GM18951 (cell line): Measurements from ENCODE around the gene EFNA3.
A peak's percentile ranks its signal among the peaks of the same experiment; 100 is the strongest.

ENCODE experiments used
- POLR2A ChIP-seq: IDR thresholded peaks from 4 replicates; pipeline ENCODE4 v1.6.1; 2011; ENCODE audit warnings: mild to moderate bottlenecking; ENCODE audit not compliant: insufficient read length, insufficient read depth; ENCODE audit errors: extremely low read depth
- in situ Hi-C: fragments of 300-500 bp; cut with MboI; formaldehyde crosslinking; loops from one replicate; pipeline ENCODE4 v1.12.0; 2022; ENCODE audit warnings: low sequenced_read_pairs, mixed read lengths, inconsistent platforms; ENCODE audit not compliant: unreplicated experiment

Gene EFNA3

DNA sequence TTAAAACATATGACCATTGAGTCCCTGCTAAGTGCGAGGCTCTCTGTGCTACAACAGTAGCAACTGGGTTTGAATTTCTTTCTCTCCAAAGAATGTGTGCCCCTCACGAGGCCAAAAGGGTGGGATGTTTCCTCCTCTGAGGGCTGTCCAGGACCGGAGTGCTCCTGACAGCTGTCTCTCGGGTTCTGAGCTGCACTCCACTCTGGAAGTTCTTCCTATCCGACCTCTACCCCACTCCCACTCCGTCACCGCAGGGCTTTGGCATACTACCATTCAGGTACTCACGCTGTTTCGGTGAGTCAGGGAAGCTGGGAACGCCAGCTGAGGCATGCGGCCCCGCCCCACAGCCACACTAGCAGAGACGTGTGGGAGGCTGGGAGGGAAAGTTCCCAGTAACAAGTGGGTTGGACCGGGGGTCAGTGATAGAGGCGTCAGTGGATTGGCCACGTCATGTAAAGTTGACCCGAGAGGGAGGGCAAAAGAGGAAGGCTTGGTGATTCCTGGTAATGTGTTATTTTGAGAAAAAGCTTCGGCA is 56.3 kb downstream of the EFNA3 start:
- in situ Hi-C loops: no loop called here
- TF ChIP-seq POLR2A: no peak

DNA sequence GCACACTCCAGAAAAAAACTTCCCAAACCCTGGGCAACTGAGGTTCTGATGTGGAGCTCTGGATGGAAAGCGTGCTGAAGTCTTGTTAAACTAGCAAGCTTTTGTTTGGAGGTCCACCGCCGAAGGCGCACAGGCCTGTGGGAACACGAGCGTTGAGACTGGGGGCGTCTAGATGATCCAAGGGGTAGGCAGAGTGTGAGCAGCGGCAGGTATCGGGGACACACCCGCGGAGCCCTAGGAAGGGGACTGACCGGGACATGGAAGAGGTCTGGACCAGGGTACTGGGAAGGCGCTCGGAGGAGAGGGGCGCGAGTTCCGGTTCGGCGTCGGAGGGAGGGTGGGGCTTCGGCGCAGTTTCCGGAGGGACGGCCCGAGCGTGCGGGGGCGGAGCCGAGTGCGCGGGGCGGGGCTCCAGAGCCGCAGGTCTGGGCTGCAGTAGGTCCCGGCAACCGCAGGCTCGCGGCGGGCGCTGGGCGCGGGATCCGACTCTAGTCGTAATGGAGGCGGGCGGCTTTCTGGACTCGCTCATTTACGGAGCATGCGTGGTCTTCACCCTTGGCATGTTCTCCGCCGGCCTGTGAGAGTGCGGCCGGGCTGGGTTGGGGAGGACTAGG is 56.9 kb downstream of the EFNA3 start, which contains the start of gene SLC50A1:
Gene SLC50A1, plus strand, starts transcription at position 438 of the 614 bp plus-strand sequence. Its CDS starts 60 bp downstream, at position 498.
- peak; percentile 94 for TF ChIP-seq POLR2A
- in situ Hi-C loops: no loop called here

DNA sequence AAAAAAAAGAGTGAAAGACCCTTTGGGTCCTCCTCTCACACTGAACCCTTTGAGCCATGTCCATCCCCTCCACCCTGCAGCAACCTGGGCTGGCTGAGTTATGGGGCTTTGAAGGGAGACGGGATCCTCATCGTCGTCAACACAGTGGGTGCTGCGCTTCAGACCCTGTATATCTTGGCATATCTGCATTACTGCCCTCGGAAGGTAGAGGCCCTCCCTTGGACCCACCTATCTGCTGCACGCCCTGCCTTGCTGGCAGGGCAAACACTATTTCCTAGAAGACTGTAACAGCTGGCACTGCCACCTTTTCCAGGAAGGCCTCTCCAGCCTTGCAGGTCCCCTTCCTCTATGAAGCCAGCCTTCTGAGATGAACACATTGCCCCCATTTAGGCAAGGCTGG is 58.1 kb downstream of the EFNA3 start:
- no peak for TF ChIP-seq POLR2A
- in situ Hi-C loops: no loop called here
